CD4-positive, alpha-beta T cell treated with Interleukin-2 at 100 ng/mL for 4 hours (primary cell): Measurements from ENCODE around the gene PPP3R1.

Experiments used
- DNase-seq: peaks from one replicate; pipeline ENCODE4 v3.0.0-alpha.2; 2020; ENCODE audit warnings: low spot score

PPP3R1 gene

GRCh38 chr2:68230241-68231060, 21.9 kb downstream of the PPP3R1 start:
- no peak for DNase-seq

- no peak for DNase-seq
Measured at GRCh38 chr2:68226794-68227193, 25.5 kb downstream of the PPP3R1 start.

- peak; percentile 49 for DNase-seq
Measured at GRCh38 chr2:68225119-68225632, 27.2 kb downstream of the PPP3R1 start.

GRCh38 chr2:68223419-68223818, 28.9 kb downstream of the PPP3R1 start:
- DNase-seq, result no peak

- no peak for DNase-seq
Measured at GRCh38 chr2:68222287-68222686, 30.0 kb downstream of the PPP3R1 start.

- DNase-seq, result no peak
Measured at GRCh38 chr2:68218343-68218901, 33.9 kb downstream of the PPP3R1 start.

GRCh38 chr2:68217729-68218128, 34.6 kb downstream of the PPP3R1 start:
- DNase-seq, result no peak

GRCh38 chr2:68216454-68217310, 35.6 kb downstream of the PPP3R1 start:
- DNase-seq, result no peak

GRCh38 chr2:68214381-68214780, 38.0 kb downstream of the PPP3R1 start:
- no peak for DNase-seq

GRCh38 chr2:68206793-68207192, 45.5 kb downstream of the PPP3R1 start:
- DNase-seq, result no peak

GRCh38 chr2:68203587-68203986, 48.7 kb downstream of the PPP3R1 start:
- peak; percentile 32 for DNase-seq

- no peak for DNase-seq
Measured at GRCh38 chr2:68200157-68200787, 52.1 kb downstream of the PPP3R1 start.

- peak; percentile 55 for DNase-seq
Measured at GRCh38 chr2:68196120-68196716, 56.1 kb downstream of the PPP3R1 start.

- no peak for DNase-seq
Measured at GRCh38 chr2:68195096-68195495, 57.2 kb downstream of the PPP3R1 start.

GRCh38 chr2:68193787-68194372, 58.5 kb downstream of the PPP3R1 start:
- DNase-seq, result no peak

GRCh38 chr2:68193144-68193543, 59.2 kb downstream of the PPP3R1 start:
- DNase-seq, result no peak

- DNase-seq, result peak; percentile 29
Measured at GRCh38 chr2:68190991-68191731, 61.2 kb downstream of the PPP3R1 start.

GRCh38 chr2:68189991-68190784, 62.1 kb downstream of the PPP3R1 start:
- no peak for DNase-seq

GRCh38 chr2:68188831-68189230, 63.5 kb downstream of the PPP3R1 start:
- DNase-seq, result no peak

- DNase-seq, result no peak
Measured at GRCh38 chr2:68187329-68187728, 65.0 kb downstream of the PPP3R1 start.
